Lung (tissue), 12 donors: ENCODE results near the gene OTULINL. TPM values are rescaled to one million over a fixed set of nuclear protein-coding genes. Genes with fewer than 3 reads are reported as not detected.

Source experiments
- ATAC-seq: fragments of 200-7000 bp; cut with Tn5 transposase; one replicate; pipeline ENCODE4 v1.9.1; 2020; ENCODE audit warnings: moderate number of reproducible peaks; ENCODE audit not compliant: insufficient read depth, low FRiP score
- DNase-seq, 3 donors: peaks; one replicate each; pipeline ENCODE4 v3.0.0-alpha.2; 2013 to 2017
- H3K27ac ChIP-seq, 2 donors: one replicate each; pipeline ENCODE4 v1.5.1; 2013; ENCODE audit warnings: mild to moderate bottlenecking in 2 of 2, moderate library complexity in 2 of 2, control low read depth in 1 of 2, inconsistent platforms in 1 of 2, low read depth in 1 of 2, low read length in 1 of 2
- H3K27me3 ChIP-seq, 3 donors: one replicate each; pipeline ENCODE4 v1.5.1; 2013; ENCODE audit warnings: low read length in 2 of 3; ENCODE audit not compliant: control insufficient read depth in 3 of 3, insufficient read depth in 3 of 3
- H3K36me3 ChIP-seq, 4 donors: one replicate each; pipeline ENCODE4 v1.5.1; 2013; ENCODE audit warnings: low read length in 4 of 4, mild to moderate bottlenecking in 1 of 4, moderate library complexity in 1 of 4; ENCODE audit not compliant: control insufficient read depth in 4 of 4, insufficient read depth in 4 of 4
- H3K4me1 ChIP-seq, 5 donors: one replicate each; pipeline ENCODE4 v1.5.1; 2013; ENCODE audit warnings: low read length in 5 of 5, mild to moderate bottlenecking in 2 of 5, moderate library complexity in 1 of 5; ENCODE audit not compliant: control insufficient read depth in 5 of 5, insufficient read depth in 5 of 5
- H3K4me3 ChIP-seq: one replicate; pipeline ENCODE4 v1.5.1; 2013; ENCODE audit warnings: mild to moderate bottlenecking, control low read depth, moderate library complexity
- H3K9ac ChIP-seq, 2 donors: one replicate each; pipeline ENCODE4 v1.5.1; 2013; ENCODE audit warnings: low read length in 2 of 2, control low read depth in 1 of 2; ENCODE audit not compliant: insufficient read depth in 1 of 2
- H3K9me3 ChIP-seq, 4 donors: one replicate each; pipeline ENCODE4 v1.5.1; 2013; ENCODE audit warnings: low read length in 3 of 4, mild to moderate bottlenecking in 1 of 4, moderate library complexity in 1 of 4; ENCODE audit not compliant: control insufficient read depth in 4 of 4, insufficient read depth in 3 of 4
- CTCF ChIP-seq: IDR thresholded peaks from 2 replicates; pipeline ENCODE4 v1.5.1; 2012; ENCODE audit warnings: mild to moderate bottlenecking; ENCODE audit errors: control extremely low read depth, extremely low read depth
- WGBS, 2 donors: extraction: QIAGEN DNeasy Blood & Tissue Kit; methylation state at CpG; one replicate each; pipeline ENCODE4 v1.1.7; 2013; 5-methylcytosine and 5-hydroxymethylcytosine counted together
- polyA plus RNA-seq, 2 donors: library from polyadenylated mRNA; stranded (reverse); fragments of 200-250 nt; gene quantifications; one replicate each; pipeline ENCODE4 v1.2.1, GENCODE V29; 2013
- total RNA-seq, 2 donors: library from RNA; depleted of rRNA in 1 of 2; stranded (reverse); fragments of >200 nt in 1 of 2; gene quantifications; one replicate each; pipeline ENCODE4 v1.2.1, GENCODE V29; 2014 to 2021
- donor health status: control.
- donor health status: control.
- donor health status: Bipolar disorder and iron deficiency.
- donor health status: healthy.
- donor health status: DM: yes; HTN: yes; CAD: no.

The OTULINL gene
- total and polyA plus RNA-seq, 4 donors = 19.7 to 59.9 (median 30.0) TPM

- TF ChIP-seq CTCF = no peak
- H3K27me3 ChIP-seq = peaks cover 0 to 9% (median 3%) of the 10 kb centered on the region in 3 donors
- no peak overlapping the region for H3K9ac ChIP-seq
- H3K9me3 ChIP-seq = no peaks in the 10 kb centered on the region
- no peak overlapping the region for H3K4me3 ChIP-seq
- no peaks in the 10 kb centered on the region for H3K36me3 ChIP-seq
- H3K27ac ChIP-seq = peak overlapping the region in 1 of 2 donors; percentile 51
- H3K4me1 ChIP-seq = peaks cover 0 to 10% (median 0%) of the 10 kb centered on the region in 5 donors
- DNase-seq = peak in 2 of 3 donors; percentile 44 to 62
- 57 to 70% methylated on average over 7 of the region's 7 CpGs for WGBS, 2 donors
- no peak for ATAC-seq
Observed at GRCh38 chr5:14584848-14585247, 3.3 kb downstream of the OTULINL start.

- Histone ChIP-seq H3K4me3 (no peak overlapping the region), H3K9me3 (no peaks in the 10 kb centered on the region), H3K4me1 (peaks cover 0 to 5% (median 0%) of the 10 kb centered on the region in 5 donors), H3K36me3 (no peaks in the 10 kb centered on the region), H3K27me3 (peaks cover 0 to 4% (median 0%) of the 10 kb centered on the region in 3 donors), H3K9ac (no peak overlapping the region), H3K27ac (no peak overlapping the region)
- ATAC-seq (no peak), DNase-seq (no peak)
- no peak for TF ChIP-seq CTCF
- 40 to 78% methylated on average over 6 of the region's 6 CpGs for WGBS, 2 donors
Observed at GRCh38 chr5:14587150-14587549, 5.6 kb downstream of the OTULINL start.

GRCh38 chr5:14588145-14588544 is 6.6 kb downstream of the OTULINL start:
- WGBS, 2 donors = 29 to 47% methylated on average over 2 of the region's 2 CpGs
- Histone ChIP-seq H3K4me3 (no peak overlapping the region), H3K27me3 (peaks cover 0 to 1% (median 0%) of the 10 kb centered on the region in 3 donors), H3K27ac (peak overlapping the region in 1 of 2 donors; percentile 73), H3K9me3 (no peaks in the 10 kb centered on the region), H3K9ac (no peak overlapping the region), H3K4me1 (peaks cover 0 to 4% (median 0%) of the 10 kb centered on the region in 5 donors), H3K36me3 (no peaks in the 10 kb centered on the region)
- DNase-seq (no peak), ATAC-seq (no peak)
- TF ChIP-seq CTCF = no peak
